Karpas-422 (cell line): Measurements from ENCODE around the gene CELSR1. TPM values are rescaled to one million over a fixed set of nuclear protein-coding genes. Genes with fewer than 3 reads are reported as not detected.
A peak's percentile ranks its signal among the peaks of the same experiment; 100 is the strongest.

Experiments used
- DNase-seq: peaks from one replicate; pipeline ENCODE4 v3.0.0-alpha.2; 2015
- H2AFZ ChIP-seq: fragments of 200-600 bp; sonication (generic); 2 replicates; pipeline ENCODE4 v1.6.1; 2014; ENCODE audit warnings: antibody characterized with exemption, low read length, mixed read lengths
- H3K27ac ChIP-seq: fragments of 200-600 bp; sonication (generic); 2 replicates; pipeline ENCODE4 v1.5.1; 2014; ENCODE audit warnings: mild to moderate bottlenecking, low read length, moderate library complexity
- H3K27me3 ChIP-seq: fragments of 200-600 bp; sonication (generic); 2 replicates; pipeline ENCODE4 v1.6.1; 2014; ENCODE audit warnings: low read length, mixed read lengths
- H3K36me3 ChIP-seq: fragments of 200-600 bp; sonication (generic); 2 replicates; pipeline ENCODE4 v1.6.1; 2014; ENCODE audit warnings: low read length, mixed read lengths; ENCODE audit not compliant: insufficient read depth
- H3K4me1 ChIP-seq: fragments of 200-600 bp; sonication (generic); 2 replicates; pipeline ENCODE4 v1.6.1; 2014; ENCODE audit warnings: mild to moderate bottlenecking, low read length, mixed read lengths
- H3K4me2 ChIP-seq: fragments of 200-600 bp; sonication (generic); 2 replicates; pipeline ENCODE4 v1.6.1; 2014; ENCODE audit warnings: low read length, low read depth, mild to moderate bottlenecking; ENCODE audit not compliant: poor library complexity, severe bottlenecking
- H3K4me3 ChIP-seq: fragments of 200-600 bp; sonication (generic); 2 replicates; pipeline ENCODE4 v1.5.1; 2014; ENCODE audit warnings: mild to moderate bottlenecking, antibody characterized with exemption, low read length, mixed read lengths
- H3K79me2 ChIP-seq: fragments of 200-600 bp; sonication (generic); 2 replicates; pipeline ENCODE4 v1.6.1; 2014; ENCODE audit warnings: mild to moderate bottlenecking, low read length, mixed read lengths
- H3K9ac ChIP-seq: fragments of 200-600 bp; sonication (generic); 2 replicates; pipeline ENCODE4 v1.6.0; 2014; ENCODE audit warnings: low read length
- H3K9me2 ChIP-seq: fragments of 200-600 bp; sonication (generic), shearing (Covaris generic); replicated peaks from 2 replicates; pipeline ENCODE4 v1.6.0; 2014; ENCODE audit warnings: mild to moderate bottlenecking, low read length, moderate library complexity; ENCODE audit not compliant: insufficient read depth
- H3K9me3 ChIP-seq: fragments of 300-700, 200-600 bp; sonication (generic); 2 replicates; pipeline ENCODE4 v1.6.1; 2014; ENCODE audit warnings: low read length, mixed read lengths
- H4K20me1 ChIP-seq: fragments of 200-600 bp; sonication (generic); 2 replicates; pipeline ENCODE4 v1.6.1; 2014; ENCODE audit warnings: mild to moderate bottlenecking, antibody characterized with exemption, low read length, low read depth; ENCODE audit not compliant: insufficient read depth
- total RNA-seq: library from RNA; depleted of rRNA; stranded (reverse); fragments of >200 nt; shearing (Covaris generic); gene quantifications from 2 replicates; pipeline ENCODE4 v1.2.3, GENCODE V29; 2014; ENCODE audit warnings: low replicate concordance

Gene CELSR1
- total RNA-seq, 1 experiment from 2014 or later: 0.11 TPM

GRCh38 chr22:46582281-46582933 is 45.0 kb upstream of the CELSR1 start:
- H3K79me2 ChIP-seq: no peaks in the 10 kb centered on the region
- no peak overlapping the region for H3K4me3 ChIP-seq
- H3K4me2 ChIP-seq: no peak overlapping the region
- no peaks in the 10 kb centered on the region for H3K36me3 ChIP-seq
- H3K27ac ChIP-seq: no peak overlapping the region
- H3K9me2 ChIP-seq: no peaks in the 10 kb centered on the region
- peaks cover 44% of the 10 kb centered on the region for H3K4me1 ChIP-seq
- H2AFZ ChIP-seq: no peak overlapping the region
- no peaks in the 10 kb centered on the region for H3K9me3 ChIP-seq
- no peak for DNase-seq
- H3K27me3 ChIP-seq: no peaks in the 10 kb centered on the region
- H3K9ac ChIP-seq: no peak overlapping the region
- H4K20me1 ChIP-seq: peaks cover 28% of the 10 kb centered on the region; the same call in 1 of the 2 replicates

- H3K27ac ChIP-seq: no peak overlapping the region
- peaks cover 28% of the 10 kb centered on the region; the same call in 1 of the 2 replicates for H4K20me1 ChIP-seq
- H3K79me2 ChIP-seq: no peaks in the 10 kb centered on the region
- H3K4me2 ChIP-seq: peak overlapping the region; percentile 38
- no peak overlapping the region for H3K9ac ChIP-seq
- no peak for DNase-seq
- no peaks in the 10 kb centered on the region for H3K36me3 ChIP-seq
- no peak overlapping the region for H3K4me3 ChIP-seq
- H2AFZ ChIP-seq: no peak overlapping the region
- no peaks in the 10 kb centered on the region for H3K27me3 ChIP-seq
- peaks cover 37% of the 10 kb centered on the region for H3K4me1 ChIP-seq
- no peaks in the 10 kb centered on the region for H3K9me3 ChIP-seq
- no peaks in the 10 kb centered on the region for H3K9me2 ChIP-seq
These were observed 44.3 kb upstream of the CELSR1 start for GRCh38 chr22:46581538-46582244.

GRCh38 chr22:46580940-46581537 is 43.6 kb upstream of the CELSR1 start:
- Histone ChIP-seq H3K27ac (no peak overlapping the region), H2AFZ (no peak overlapping the region), H3K9me3 (no peaks in the 10 kb centered on the region), H3K27me3 (no peaks in the 10 kb centered on the region), H4K20me1 (peaks cover 28% of the 10 kb centered on the region; the same call in 1 of the 2 replicates), H3K36me3 (no peaks in the 10 kb centered on the region), H3K9me2 (no peaks in the 10 kb centered on the region), H3K79me2 (no peaks in the 10 kb centered on the region), H3K4me3 (no peak overlapping the region), H3K4me2 (peak overlapping the region; percentile 38), H3K9ac (no peak overlapping the region), H3K4me1 (peaks cover 35% of the 10 kb centered on the region)
- DNase-seq: peak; percentile 61

DNA sequence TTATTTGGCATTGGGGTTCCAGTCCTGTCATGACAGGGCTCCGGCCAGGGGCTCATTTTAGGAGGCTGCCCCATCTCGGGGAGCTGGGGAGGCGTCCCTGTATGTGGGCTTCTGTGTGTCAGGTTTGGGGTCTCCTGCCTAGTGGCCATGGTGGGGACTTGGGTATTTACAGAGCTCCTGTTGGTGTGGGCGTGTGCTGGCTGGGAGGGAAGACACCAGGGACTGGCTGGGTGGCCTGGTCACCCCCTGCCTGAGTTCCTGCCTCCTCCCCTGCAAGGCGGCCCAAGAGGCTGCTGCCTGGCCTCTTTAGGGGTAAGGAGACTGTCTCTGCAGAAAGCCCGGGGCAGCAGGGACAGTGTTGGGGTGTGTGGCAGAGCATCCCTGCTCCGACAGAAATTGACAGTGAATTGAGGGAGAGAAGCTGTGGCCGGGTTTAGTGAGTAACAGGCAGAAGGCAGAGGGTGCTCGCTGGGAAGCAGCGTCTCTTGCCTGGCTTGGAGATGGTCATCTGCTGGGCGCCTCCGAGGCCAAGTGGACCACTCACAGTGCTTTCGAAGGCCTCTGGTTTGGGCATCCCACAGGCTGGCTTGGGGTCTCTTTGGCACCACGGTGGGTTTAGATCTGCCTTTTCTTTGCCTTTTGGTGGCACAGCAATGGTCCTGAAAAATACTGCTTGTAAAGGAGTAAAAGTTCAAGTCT is 42.5 kb upstream of the CELSR1 start:
- H3K4me1 ChIP-seq: peaks cover 35% of the 10 kb centered on the region
- no peak overlapping the region for H3K4me3 ChIP-seq
- no peak overlapping the region for H3K4me2 ChIP-seq
- H4K20me1 ChIP-seq: peaks cover 28% of the 10 kb centered on the region; the same call in 1 of the 2 replicates
- H3K27ac ChIP-seq: no peak overlapping the region
- H2AFZ ChIP-seq: no peak overlapping the region
- H3K9me2 ChIP-seq: no peaks in the 10 kb centered on the region
- H3K36me3 ChIP-seq: no peaks in the 10 kb centered on the region
- no peak overlapping the region for H3K9ac ChIP-seq
- no peaks in the 10 kb centered on the region for H3K27me3 ChIP-seq
- no peaks in the 10 kb centered on the region for H3K79me2 ChIP-seq
- no peak for DNase-seq
- no peaks in the 10 kb centered on the region for H3K9me3 ChIP-seq

GRCh38 chr22:46578824-46579561 is 41.6 kb upstream of the CELSR1 start:
- H3K79me2 ChIP-seq: no peaks in the 10 kb centered on the region
- H3K9ac ChIP-seq: no peak overlapping the region
- H3K4me3 ChIP-seq: no peak overlapping the region

DNA sequence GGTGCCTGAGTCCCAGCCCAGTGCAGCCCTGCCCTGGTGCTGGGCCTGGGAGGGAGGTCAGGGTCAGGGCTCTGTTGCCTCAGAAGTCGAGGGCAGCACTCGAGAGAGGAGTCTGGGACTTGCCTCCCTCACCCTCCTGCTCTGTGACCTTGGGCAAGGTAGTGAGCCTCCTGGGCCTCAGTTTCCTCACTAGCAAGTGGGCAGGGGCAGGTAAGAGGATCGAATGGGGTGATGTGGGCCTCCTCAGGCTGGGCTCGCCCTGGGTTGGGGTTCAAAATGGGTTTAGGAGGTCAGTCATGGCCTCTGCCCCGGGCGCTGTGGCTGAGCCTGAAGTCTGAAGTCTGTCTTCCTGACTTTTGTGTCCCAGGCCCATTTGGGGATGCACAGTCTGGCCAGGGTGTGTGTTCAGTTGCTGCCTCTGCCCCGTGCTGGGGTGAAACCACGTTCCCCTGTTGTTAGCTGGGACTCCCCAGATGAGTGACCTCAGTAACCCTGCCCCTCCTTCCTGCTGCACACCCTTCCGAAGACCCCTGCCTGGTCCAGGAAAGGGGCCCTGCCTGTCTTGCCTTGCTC is 40.9 kb upstream of the CELSR1 start:
- H3K9ac ChIP-seq: peak overlapping the region; percentile 62
- no peaks in the 10 kb centered on the region for H3K9me3 ChIP-seq
- no peak overlapping the region for H3K27ac ChIP-seq
- no peaks in the 10 kb centered on the region for H3K9me2 ChIP-seq
- no peaks in the 10 kb centered on the region for H3K79me2 ChIP-seq
- DNase-seq: no peak
- peaks cover 26% of the 10 kb centered on the region; the same call in 1 of the 2 replicates for H4K20me1 ChIP-seq
- H2AFZ ChIP-seq: no peak overlapping the region
- H3K36me3 ChIP-seq: no peaks in the 10 kb centered on the region
- peak overlapping the region; percentile 60; the same call in 1 of the 2 replicates for H3K4me3 ChIP-seq
- no peaks in the 10 kb centered on the region for H3K27me3 ChIP-seq
- H3K4me1 ChIP-seq: peaks cover 35% of the 10 kb centered on the region
- peak overlapping the region; percentile 54 for H3K4me2 ChIP-seq

More at GRCh38 chr22:46578824-46579561, 41.6 kb upstream of the CELSR1 start:
- H2AFZ ChIP-seq: no peak overlapping the region
- no peaks in the 10 kb centered on the region for H3K36me3 ChIP-seq
- H3K9me2 ChIP-seq: no peaks in the 10 kb centered on the region
- H3K4me2 ChIP-seq: no peak overlapping the region
- no peak overlapping the region for H3K27ac ChIP-seq
- H3K27me3 ChIP-seq: no peaks in the 10 kb centered on the region
- H3K4me1 ChIP-seq: peaks cover 35% of the 10 kb centered on the region
- no peak for DNase-seq
- H4K20me1 ChIP-seq: peaks cover 28% of the 10 kb centered on the region; the same call in 1 of the 2 replicates
- no peaks in the 10 kb centered on the region for H3K9me3 ChIP-seq

DNA sequence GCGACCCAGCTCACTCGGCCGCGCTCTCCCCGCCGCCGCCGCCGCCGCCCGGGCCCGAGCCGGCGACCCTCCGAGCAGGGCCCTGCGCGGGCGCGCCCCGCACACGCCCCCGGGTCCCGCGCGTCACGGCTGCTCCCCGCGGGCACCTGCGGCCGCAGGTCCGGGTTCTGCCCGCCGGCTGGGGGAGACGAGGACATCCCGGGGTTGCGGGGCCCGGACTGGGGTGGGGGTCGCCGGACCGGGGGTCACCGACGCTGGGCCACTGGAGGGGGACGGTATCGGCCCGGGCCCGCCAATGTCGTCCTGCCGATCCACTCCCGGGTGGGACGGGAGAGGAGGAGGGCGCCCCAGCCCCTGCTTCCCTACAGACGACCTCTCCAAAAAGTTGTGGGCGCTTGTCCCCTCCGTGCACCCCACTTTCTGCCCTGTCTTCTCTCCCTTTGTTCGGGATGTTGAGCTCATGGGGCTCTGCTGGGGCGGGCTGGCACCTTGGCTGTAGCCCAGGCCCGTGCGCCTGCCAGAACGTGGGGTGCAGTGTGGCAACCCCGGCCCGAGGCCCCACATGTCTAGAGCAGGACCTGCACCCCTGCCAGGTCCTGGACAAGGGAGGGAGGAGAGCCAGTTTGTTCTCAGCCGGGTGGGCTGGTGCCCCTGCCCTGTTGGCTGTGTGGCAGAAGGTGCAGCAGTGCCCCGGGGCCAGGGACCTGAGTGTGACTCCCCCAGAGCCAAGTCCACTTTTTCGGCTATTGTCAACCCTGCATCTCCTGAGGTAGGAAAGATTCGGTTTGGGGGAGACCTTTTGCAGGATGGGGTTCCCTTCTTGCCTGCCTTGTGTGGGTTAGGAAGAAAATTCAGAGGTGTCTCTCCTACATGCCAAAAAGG is 40.2 kb upstream of the CELSR1 start:
- Histone ChIP-seq H3K4me2 (peak overlapping the region; percentile 54), H3K27me3 (no peaks in the 10 kb centered on the region), H4K20me1 (peaks cover 22% of the 10 kb centered on the region; the same call in 1 of the 2 replicates), H3K4me3 (peak overlapping the region; percentile 60), H3K4me1 (peaks cover 35% of the 10 kb centered on the region), H3K27ac (no peak overlapping the region), H3K9me2 (no peaks in the 10 kb centered on the region), H3K79me2 (no peaks in the 10 kb centered on the region), H2AFZ (no peak overlapping the region), H3K9ac (peak overlapping the region; percentile 62), H3K36me3 (no peaks in the 10 kb centered on the region), H3K9me3 (no peaks in the 10 kb centered on the region)
- peak; percentile 59 for DNase-seq
